Activated CD4-positive, alpha-beta T cell treated with anti-CD3 and anti-CD28 coated beads, Interleukin-10, Interleukin-2, amounts not matched to agents 100 ng/mL and 50 ng/mL, durations not matched to agents 16 hours and 8 hours (primary cell): ENCODE measurements around the gene KLF3.

Experiments used
- DNase-seq: peaks from one replicate; pipeline ENCODE4 v3.0.0-alpha.2; 2020

KLF3 gene

DNA sequence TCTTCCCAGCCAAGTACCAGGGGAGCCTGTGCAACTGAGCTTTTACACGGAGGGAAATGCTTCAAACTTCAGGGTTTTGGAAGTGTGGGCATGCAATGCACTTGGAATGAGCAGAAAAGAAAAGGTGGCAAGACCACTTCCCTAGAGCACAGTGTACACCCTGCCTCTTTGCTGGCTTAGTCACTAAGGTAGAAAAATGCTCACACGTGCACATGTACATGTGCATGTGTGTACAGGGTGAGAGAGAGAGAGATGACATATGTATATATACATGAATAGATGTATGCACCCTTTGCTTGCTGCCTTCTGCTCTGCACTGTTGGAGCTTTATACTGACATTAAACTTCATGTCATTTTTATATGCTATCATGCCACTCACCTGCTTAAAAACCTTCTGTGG, 7.9 kb upstream of the KLF3 start:
- no peak for DNase-seq

DNA sequence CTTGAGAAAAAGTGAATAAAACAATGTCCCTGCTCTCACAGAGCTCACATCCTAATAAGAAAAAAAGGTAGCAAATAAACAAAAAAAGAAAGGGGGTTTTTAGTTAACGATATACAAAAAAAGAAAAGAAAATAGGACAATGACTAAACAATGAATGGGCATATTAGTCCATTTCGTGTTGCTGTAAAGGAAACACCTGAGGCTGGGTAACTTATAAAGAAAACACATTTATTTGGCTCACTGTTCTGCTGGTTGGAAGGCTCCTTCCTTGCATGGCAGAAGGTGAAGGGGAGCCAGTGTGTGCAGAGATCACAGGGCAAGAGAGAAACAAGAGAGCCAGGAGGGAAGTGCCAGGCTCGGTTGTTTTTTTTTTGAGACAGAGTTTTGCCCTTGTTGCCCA, 4.7 kb upstream of the KLF3 start:
- no peak for DNase-seq

DNA sequence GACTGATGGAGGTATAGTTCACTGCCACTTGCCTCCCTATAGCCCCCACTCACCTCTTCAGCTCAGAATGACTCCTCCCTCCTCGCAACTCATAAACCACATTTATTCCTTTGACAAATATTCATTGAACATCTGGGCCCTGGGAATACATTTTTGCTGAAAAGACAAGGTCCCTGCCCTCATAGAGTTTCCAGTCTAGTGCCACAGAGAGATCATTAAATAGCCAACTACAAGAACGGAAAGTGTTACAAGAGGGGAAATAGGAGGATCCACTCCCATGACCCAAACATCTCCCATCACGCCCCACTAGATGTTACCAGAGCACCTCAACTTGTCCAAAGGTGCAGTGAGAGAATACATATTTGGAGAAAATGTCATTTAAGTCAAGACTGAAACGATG, 3.2 kb upstream of the KLF3 start:
- DNase-seq: no peak

DNA sequence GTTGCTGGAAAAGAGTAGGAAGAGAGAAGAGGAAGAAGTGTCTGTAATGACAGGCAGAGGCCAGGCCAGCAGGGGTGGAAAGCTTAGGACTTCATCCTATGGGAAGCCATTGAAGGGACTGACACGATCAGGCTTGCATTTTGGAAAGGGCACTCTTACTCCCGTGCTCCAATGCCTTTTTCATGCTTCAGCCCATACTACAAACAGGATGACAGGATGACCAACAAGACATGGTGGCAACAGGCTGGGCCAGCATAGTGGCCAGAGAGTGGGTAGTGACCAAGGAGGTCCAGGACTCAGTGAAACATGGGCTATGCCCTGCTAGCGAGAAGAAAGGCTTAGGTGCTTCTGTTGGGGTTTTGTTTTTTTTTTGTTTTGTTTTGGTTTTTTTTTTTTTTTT, 2.6 kb upstream of the KLF3 start:
- no peak for DNase-seq

DNA sequence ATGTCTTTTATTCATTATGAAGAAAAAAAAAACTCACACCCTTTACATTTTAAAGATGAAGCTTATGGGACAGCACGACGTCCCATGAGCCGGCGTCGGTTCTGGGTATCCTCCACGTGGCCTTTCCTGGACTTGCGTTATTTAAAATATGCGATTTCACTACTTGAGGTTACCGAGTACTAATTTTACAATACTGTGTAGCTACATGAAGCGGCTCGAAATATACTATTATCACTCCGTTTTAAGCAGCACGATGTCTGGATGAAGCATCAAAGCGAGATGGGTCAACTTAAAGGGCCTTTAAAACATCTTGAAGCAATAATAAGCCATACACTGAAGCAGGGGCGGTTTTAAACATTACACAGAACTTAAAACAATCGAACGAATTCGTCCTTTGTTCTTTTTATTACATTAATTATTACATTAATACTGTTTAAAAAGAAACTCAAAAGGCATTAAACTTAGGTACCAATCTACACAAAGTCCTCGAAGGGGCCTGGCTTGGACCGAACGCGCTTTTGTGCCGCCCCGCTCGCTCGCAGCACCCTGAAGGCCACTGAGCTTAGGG, 1.4 kb upstream of the KLF3 start:
- no peak for DNase-seq

DNA sequence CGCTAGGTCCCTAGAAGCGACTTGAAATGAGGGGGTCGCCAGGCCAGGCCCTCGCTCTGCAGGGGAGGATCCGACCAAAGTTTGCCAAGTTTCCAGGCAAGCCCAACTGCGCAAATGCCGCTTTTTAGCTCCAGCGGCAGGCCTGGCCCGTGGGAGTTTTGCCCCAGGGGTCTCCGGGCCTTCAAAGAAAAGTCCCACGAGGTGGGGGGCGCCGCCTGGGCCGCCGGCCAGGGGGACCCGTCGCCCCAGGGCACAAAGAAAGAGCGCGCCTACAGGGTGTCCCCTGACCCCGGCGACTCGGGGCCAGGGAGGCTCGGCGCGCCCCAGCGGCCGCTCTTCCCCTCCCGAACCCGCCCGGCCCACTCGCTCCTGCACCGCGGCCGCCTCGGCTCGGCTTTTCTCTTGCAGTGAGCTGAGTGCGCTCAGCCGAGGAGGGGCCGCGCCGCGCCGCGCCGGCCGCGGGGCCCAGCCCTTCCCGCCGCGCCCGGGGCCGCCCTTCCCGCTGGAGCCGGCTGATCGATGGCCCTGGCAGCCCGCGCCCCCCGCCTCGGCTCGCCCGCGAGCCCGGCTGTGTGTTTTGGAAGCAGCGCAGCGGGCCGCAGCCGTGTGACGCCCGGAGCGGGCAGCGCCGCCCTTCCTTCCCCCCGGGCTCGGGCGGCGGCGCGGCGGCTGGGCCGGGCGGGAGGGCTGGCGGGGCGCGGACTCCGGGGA, 754 bp upstream of the KLF3 start:
- no peak for DNase-seq

DNA sequence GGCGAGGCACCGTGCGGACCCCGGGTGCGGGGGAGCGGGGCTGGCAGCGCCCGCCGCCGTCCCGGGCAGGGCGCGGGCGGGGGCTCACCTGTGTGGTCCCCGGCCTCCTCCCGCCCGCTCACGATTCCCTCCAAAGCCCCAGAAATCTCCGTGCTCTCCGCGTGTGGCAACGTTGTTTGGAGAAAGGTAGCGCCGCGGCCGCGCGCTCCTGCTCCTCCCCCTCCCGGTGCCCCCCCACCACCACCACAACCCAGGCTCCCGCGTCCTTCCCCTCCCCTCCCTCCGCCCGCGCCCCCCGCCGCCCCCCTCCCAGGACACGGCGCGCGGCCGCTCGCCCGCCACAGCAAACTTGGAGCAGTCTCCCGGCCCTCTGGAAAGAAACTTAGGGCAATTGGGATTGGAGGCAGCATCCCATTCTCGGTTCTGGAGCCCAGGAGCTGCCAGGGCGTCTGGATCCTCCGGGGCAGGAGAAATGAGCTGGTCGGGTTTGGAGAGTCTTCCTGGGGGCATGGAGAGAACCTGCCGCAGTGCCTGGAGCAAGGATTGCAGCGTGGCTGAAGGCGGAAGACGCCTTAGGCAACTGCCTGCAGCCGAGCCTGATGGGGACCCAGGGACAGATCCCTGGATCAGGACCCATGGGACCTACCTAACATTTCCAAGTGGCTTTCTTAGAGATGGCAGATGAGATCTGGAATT, 855 bp downstream of the KLF3 start:
- DNase-seq: peak; percentile 41

DNA sequence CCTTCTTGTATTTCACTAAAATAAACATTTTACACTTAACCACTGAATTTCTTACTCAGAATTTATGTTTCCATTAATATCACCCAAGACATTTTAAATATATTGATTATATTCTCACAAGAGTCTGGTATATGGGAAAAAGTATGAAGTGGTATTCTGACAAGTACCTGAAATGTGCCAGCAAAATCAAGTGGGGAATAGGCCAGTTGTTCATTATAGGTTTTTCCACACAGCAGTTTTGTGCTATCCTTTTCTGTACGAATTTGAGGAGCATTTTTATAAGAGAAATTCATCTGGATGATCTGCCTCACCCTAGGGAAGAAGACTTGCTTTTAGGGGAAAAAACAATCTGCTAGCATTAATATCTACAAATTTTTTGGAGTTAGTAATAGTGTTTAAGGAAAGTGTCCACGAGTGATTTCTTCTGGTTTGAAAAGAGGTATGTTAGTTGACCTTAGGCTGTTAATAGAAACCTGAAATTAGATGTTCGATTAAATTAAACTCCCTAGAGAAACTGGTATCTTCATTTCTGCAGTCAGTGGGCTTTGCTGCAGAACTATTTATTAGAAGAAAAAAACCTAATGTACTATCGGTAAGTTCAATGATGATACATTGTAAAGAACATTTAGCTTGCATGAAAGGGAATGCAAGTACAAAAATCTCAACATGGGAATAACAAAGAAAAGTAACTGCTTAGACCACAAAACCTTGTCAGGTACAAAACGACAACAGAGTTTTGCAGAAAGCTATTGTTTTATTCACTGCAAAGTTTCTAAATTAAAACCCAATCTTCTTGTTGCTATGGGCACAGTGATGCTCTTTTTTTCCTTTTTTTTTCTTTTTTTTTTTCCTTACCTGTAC, 1.8 kb downstream of the KLF3 start:
- DNase-seq: no peak

DNA sequence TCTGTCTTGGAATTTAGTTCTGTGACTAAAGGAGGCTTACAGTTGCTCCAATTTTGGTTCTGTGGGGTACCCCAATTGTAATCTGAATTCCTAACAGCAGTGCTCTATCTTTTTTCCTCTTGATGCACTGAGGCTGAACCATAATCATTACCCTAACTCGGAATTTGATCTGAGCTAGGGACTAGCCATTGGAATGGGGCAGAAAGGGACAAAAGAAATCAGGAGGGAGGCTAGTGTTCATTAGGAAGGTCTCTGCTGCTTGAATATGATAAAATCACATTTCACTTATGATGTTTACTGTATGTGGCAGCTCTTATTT, 2.7 kb downstream of the KLF3 start:
- DNase-seq: no peak

DNA sequence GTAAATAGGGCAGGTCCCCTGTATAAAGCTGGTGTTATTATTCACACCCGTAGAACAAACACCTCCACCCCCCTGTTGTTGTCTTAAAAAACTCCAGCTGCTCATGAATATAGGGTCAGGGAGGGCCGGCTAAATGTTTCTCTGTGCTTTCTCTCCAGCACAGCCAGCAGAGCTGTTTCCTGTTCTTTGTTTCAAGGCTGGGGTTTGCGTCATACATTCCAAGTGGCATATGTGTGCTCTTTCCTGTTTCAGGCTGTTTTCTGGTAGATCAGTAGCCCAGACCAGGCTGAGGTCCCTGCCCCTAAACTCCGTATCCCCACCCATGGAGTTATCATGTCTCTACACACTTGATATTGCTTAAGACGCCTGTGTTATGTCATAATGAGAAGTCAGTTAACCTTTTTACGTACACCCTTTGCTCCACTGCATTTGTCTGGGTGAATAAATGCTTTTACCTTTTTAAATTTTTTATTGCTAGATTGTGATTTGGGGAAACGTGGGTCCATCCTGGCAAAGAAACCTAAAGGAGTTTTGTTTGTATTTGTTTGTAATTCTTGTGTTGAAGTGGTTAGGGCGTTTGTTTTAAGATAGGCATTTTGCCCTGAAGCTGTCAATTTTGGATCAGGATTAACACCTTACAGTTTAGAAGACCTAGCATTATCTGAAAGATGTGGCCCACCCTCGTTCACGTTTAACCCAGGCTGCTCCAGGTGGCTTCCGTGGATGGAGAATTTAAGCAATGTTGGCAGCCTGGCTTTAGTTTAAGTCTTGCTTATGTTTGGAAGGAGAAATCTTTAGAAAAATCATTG, 3.3 kb downstream of the KLF3 start:
- peak; percentile 77 for DNase-seq

DNA sequence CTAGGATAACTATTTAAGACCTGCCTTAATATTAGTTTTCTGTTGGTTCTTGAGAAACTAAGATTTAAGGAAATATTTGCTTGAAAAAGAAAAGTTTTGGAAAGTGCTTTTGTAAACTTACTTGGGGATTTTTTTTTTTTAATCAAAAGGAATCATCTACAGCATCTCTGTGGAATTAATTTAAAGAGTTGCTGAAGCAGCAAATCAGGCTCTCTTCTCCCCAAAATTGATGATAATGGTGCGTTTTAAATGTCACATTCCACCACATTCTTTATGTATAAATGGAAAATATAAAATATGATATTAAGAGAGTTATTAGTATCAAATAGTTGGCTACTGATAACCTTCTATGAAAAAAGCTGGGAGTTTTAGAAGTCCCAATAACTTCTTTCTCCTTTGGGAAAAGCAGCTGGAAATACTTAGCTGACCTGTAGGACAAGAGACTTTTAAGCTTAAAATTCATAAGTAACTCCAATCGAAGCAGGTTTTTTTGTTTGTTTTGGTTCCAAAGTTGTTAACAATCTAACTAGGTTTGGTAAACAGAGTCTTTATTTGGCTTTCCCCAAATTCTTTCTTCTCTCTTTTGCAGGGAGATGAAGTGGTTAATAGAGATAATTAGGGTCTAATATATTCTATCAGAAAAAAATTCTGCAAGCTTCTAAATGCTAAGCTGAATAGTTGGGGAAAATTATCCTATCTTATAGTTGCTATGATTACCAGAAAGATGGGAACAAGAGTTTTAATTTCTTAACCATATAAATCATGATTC, 4.4 kb downstream of the KLF3 start:
- no peak for DNase-seq

DNA sequence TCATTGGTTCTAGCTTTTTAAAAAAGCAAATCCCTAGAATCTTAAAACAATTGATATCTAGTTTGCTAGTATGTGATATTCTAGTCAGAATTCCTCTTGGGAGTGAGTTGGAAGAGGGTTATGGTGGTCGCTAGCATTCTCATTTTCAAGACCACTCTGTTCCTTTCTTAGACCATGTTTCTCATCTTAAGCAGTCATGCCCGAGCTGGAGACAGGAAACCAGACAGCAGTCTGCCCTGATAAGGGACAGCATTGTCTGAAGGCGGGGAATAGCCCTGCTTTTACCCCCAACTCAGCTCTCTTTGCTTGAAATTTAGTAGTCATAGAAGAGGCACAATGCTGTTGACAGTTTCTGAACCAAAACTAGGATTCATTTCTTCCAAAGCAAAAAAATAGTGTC, 5.2 kb downstream of the KLF3 start:
- no peak for DNase-seq

DNA sequence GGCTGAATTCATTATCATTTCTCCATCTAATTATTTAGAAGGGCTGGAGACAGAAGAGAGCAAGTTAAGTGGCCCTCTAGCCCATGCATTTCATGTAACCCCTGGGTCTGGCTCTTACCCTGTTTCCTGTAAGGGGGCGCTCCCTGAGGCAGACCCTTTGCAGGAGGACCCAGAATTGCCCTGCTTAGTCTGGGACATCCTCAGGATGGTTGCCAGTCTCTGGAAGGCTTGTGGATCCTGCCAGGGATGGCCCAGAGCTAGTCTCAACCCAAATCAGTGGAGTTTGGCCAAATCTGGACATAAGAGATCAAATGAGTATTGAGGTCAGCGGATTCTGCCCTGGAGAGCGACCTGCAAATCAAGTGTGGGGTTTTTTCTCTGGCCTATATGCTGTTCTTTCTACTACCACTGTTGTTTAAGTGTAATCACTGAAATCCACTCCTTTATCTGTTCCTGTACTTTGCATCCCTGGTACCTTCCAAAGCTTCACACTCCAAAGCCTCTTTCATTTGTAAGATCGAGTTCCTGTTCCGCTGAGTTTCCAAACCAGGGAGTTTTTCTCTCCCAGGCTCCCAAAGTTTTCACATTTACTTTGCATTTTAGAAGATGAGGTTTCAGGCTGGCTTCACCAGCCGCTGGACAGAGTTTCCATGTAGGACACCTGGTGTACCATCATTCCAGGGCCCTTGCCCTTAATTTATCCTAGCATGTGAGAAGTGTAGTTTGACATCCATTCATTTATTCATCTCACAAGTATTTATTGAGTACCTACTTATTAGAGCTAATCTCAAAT, 6.3 kb downstream of the KLF3 start:
- DNase-seq: no peak

DNA sequence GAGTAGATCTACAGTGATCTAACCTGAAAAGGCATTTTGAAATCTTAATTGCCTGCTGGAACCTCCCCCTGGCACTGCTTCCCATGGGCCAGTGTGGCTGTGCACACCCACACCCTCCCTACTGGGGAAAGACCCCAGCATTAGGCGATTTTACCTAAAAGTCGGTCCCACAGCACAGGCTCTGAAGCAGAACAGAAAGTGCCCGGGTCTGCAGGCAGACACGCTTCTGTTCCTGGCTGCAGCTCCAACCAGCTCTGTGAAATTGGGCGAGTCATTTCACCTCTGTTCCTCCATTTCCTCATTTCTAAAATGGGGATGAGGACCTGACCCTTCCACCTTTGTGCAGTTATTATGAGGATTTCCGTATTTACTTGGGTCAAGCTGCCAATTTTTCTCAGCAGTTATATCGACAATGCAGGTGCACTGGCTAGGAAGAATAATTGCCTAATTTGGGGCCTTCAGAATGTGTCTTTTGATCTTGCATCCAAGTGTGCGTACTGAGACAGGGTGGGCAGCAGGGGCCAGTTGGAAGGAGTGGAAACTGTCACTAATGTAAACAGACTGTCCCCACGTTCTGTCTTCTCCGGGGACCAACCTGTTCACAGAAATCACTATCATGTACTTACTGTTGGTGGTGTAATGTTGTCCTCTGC, 7.1 kb downstream of the KLF3 start:
- DNase-seq: no peak

DNA sequence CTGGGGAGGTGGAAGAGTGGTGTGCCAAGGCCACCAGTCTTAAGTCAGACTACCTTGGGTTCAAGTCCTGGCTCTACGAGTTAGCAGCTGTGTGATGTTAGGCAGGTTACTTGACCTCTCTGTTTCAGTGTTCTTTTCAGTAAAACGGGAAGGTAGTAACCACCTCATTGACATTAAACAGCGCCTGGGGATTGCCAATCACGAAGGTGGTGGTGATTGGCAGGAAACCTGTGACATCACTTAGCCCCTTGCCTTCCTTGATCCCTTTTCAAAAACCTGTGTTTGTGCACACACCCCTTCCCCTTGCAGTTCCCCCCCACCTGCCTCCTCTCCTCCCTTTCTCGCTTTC, 7.6 kb downstream of the KLF3 start:
- peak; percentile 18 for DNase-seq

DNA sequence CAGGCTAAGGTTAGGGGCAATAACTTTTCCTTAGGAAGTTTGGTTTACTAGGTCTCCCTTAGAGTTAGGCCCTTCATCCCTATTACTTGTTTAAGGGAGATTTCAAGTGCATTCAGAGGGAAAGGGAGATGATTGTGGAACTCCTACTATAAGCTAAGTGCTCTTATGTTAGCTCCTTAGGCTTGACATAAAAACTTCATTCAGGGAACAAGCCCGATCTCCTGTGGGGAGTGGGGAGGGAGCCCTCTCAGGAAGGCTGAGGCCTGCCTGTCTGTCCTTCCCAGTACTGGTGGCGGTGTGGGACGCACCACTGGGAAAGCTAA, 8.0 kb downstream of the KLF3 start:
- no peak for DNase-seq

DNA sequence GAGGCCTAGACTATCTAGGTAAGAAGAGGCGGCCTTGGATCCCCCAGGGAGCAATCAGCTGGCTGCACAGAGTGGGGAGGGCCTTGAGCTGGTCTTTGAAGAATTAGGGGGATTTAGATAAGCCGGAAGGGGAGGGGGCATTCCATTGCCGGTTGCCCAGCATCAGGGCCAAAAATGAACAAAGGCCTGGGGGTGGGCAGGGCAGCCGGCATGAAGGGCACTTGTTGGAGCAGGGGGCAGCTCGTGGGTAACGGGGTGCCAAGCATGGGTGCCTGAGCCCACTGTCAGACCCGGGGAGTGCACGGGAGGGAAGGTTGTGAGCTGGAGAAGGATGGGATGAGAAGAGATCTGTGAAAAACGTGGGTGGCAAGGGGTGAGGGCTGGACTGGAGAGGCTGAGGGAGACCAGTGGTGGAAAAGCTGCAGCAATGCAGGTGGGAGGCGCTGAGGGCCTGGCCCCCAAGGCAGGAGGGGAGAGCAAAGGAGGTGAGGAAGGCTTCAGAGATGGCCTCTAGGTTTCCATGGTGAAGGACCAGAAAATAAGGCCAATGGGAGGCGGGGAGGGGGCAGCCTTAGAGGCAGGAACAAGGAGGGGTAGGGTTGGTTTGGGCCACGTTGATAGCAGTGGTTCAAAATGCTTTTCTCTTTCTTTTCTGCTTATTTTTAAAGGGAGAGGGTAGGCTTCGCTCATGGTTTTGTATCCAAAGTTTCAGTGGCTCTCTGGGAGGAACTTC, 8.6 kb downstream of the KLF3 start:
- no peak for DNase-seq

DNA sequence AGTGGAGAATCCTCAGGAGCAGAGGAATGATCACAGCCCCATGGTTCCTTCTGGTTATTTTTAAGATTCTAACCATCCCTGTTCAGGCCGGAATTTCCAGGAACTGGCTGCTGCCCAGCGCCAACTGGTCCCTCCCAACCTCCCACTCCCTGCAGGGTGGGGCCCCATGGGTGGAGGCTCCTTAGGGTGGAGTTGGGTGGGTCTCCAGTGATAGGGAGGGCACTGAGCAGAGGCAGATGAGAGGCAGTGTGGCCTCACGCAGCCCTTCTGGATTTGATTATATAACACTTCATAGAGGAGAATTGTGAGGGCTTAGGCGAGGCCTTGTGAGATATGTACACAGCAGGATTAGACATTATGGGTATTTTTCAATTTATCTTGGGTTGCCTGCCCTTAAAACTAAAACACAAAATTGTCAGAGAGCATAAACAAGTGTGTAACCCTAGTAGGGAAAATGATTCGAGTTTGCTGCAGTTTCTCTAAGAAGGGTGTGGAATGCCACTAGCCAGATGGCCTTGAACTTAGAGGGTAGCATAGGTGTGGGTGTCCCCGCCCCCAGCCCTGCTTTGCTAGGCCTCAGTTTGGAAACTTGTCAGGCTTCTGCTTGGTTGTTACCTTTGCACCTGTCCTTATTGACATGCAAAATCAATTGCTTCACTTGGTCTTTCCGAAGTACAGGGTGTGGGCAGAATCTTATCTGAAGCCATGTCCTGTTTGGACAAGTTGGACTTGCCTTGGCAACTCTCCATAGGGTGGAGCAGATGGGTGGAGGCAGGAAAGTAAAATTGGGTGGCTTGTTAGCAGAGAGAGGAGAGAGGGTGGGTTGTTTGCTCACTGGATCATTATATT, 9.4 kb downstream of the KLF3 start:
- DNase-seq: no peak
